WTC11 (cell line): ENCODE results near the gene FCER1G.

ENCODE experiments used
- AFF4 ChIP-seq: sonication (generic); formaldehyde crosslinking; IDR thresholded peaks from 2 replicates; pipeline ENCODE4 v1.8.1; 2023; ENCODE audit warnings: mild to moderate bottlenecking, missing genetic modification reagents, borderline replicate concordance
- ATF1 ChIP-seq: sonication (generic); formaldehyde crosslinking; IDR thresholded peaks from 2 replicates; pipeline ENCODE4 v1.8.1; 2023; ENCODE audit warnings: mild to moderate bottlenecking, moderate library complexity, missing genetic modification reagents
- CTCF ChIP-seq: fragments of 200-600 bp; IDR thresholded peaks from 2 replicates; pipeline ENCODE4 v1.8.0; 2022; ENCODE audit warnings: antibody characterized with exemption
- HMGXB4 ChIP-seq: sonication (generic); formaldehyde crosslinking; IDR thresholded peaks from 2 replicates; pipeline ENCODE4 v1.8.1; 2023; ENCODE audit warnings: mild to moderate bottlenecking, moderate library complexity, missing genetic modification reagents
- RORB ChIP-seq: fragments of 250-450 bp; sonication (Bioruptor Pico); IDR thresholded peaks from 2 replicates; pipeline ENCODE4 v1.9.0; 2021; ENCODE audit warnings: mild to moderate bottlenecking
- ZNF263 ChIP-seq: sonication (generic); formaldehyde crosslinking; IDR thresholded peaks from 2 replicates; pipeline ENCODE4 v1.8.1; 2022; ENCODE audit warnings: low read depth, mild to moderate bottlenecking, moderate library complexity, missing genetic modification reagents

- TF ChIP-seq AFF4 (CRISPR knock-in tag) (no peak), HMGXB4 (CRISPR knock-in tag) (no peak), ZNF263 (CRISPR knock-in tag) (no peak), RORB (CRISPR knock-in tag) (no peak), ATF1 (CRISPR knock-in tag) (no peak), CTCF (no peak)
Observed at GRCh38 chr1:161176468-161177111, 38.5 kb upstream of the FCER1G start.
